Measurements from ENCODE around the gene COG5. TPM values are rescaled to one million over a fixed set of nuclear protein-coding genes. Genes with fewer than 3 reads are reported as not detected.
A peak's percentile ranks its signal among the peaks of the same experiment; 100 is the strongest.

Gene COG5
- total and polyA plus RNA-seq, 9 of the 15 experiments (the other 6 are each of a cell fraction or from before 2014, with no cell fraction given), result 15.3 to 75.1 (median 56.4) TPM

GRCh38 chr7:107492875-107493274 lies 70.8 kb downstream of the COG5 start:
- no peaks in the 10 kb centered on the region for H3K27me3 ChIP-seq (ENCODE audit: control insufficient read depth in 2 of 2, insufficient read depth in 2 of 2, low read length in 2 of 2)
- ChIA-PET POLR2A (interaction anchor here (0.7 to 1.0 kb wide), 3 partner anchors 12 to 27 kb away, joined by 3 to 4 read pairs (median 4); no protein-coding TSS in a partner anchor), CTCF (ENCODE audit: low intra/inter-chr PET ratio) (no interaction called here)
- H2AFZ ChIP-seq (ENCODE audit: low read depth, low read length), result no peak overlapping the region
- no peaks in the 10 kb centered on the region for H3K36me3 ChIP-seq (ENCODE audit: control insufficient read depth, insufficient read depth, low read length)
- intact Hi-C loops (cut with micrococcal nuclease) (loop anchor here (10.0 kb wide), 1 partner anchor 698 kb away; no protein-coding TSS in a partner anchor), in situ Hi-C loops (cut with MboI) (no loop called here)
- H3K4me3 ChIP-seq, result no peak overlapping the region
- no peak for DNase-seq (ENCODE audit: extremely low read depth in 1 of 4, low spot score in 3 of 4)
- FAIRE-seq, result no peak
- no peaks in the 10 kb centered on the region for H3K9me3 ChIP-seq (replicated peaks; ENCODE audit: control insufficient read depth, insufficient read depth, low read depth, low read length)
- H3K9me1 ChIP-seq (ENCODE audit: control insufficient read depth, insufficient read depth, low read length), result no peaks in the 10 kb centered on the region
- TF ChIP-seq E2F5 (CRISPR knock-in tag; IDR thresholded peaks at IDR 0.05) (no peak), YBX1 (IDR thresholded peaks at IDR 0.05) (no peak), CHD1 (IDR thresholded peaks at IDR 0.05; ENCODE audit: low read length) (no peak), NFE2 (IDR thresholded peaks at IDR 0.05; ENCODE audit: low read depth) (no peak), GATA2 (CRISPR knock-in tag; IDR thresholded peaks at IDR 0.05) (no peak), MAZ (CRISPR knock-in tag; conservative IDR thresholded peaks at IDR 0.05 in 1 of 2, IDR thresholded peaks at IDR 0.05 in 1 of 2) (0 out of 4 replicates have a peak, but pooled peaks of 1 of the 2 experiments have one; percentile 17), GATAD2A (IDR thresholded peaks at IDR 0.05) (no peak)
- H4K20me1 ChIP-seq (replicated peaks; ENCODE audit: control insufficient read depth, insufficient read depth, low read length), result no peaks in the 10 kb centered on the region
- H3K4me1 ChIP-seq (replicated peaks in 1 of 2; ENCODE audit: control insufficient read depth in 2 of 2, insufficient read depth in 2 of 2, low read length in 2 of 2), result peaks cover 0 to 15% of the 10 kb centered on the region in 2 experiments; a peak in 3 of 5 replicates
- H3K9ac ChIP-seq (ENCODE audit: insufficient read depth in 1 of 2, low read depth in 2 of 2, low read length in 2 of 2), result no peak overlapping the region
- no TSS peak for BruUV-seq (replicated peaks)
- no peak overlapping the region for H3K27ac ChIP-seq (ENCODE audit: extremely low read depth, low read depth, low read length)
- H3K4me2 ChIP-seq (ENCODE audit: insufficient read depth, low read length), result no peak overlapping the region
- 85% methylated on average over 2 of the region's 2 CpGs for WGBS (ENCODE audit: insufficient coverage, low coverage, missing lambda C conversion rate)
- H3K79me2 ChIP-seq (ENCODE audit: control insufficient read depth, insufficient read depth, low read length), result peaks cover 37% of the 10 kb centered on the region
- ATAC-seq, result no peak
